HCT116 (cell line): Measurements from ENCODE around the gene TRIM50. TPM values are rescaled to one million over a fixed set of nuclear protein-coding genes. Genes with fewer than 3 reads are reported as not detected.

Source experiments
- ATAC-seq: fragments of 200-7000 bp; cut with Tn5 transposase; 2 replicates; pipeline ENCODE4 v1.9.1; 2020; ENCODE audit warnings: mild to moderate bottlenecking, moderate library complexity
- BruUV-seq: library from RNA; stranded (reverse); fragments of 400-500 nt; replicated peaks from 2 replicates; lab custom pipeline; 2021; lab: Mats Ljungman, UMichigan
- CTCF ChIA-PET: fragments of 300-600 bp; sonication (Branson Sonifier 250); formaldehyde crosslinking; loops from one replicate; lab custom pipeline; 2021; ENCODE audit warnings: antibody characterized with exemption; lab: Charles Lee
- POLR2A ChIA-PET: fragments of 300-600, 350-600 bp; sonication (Branson Sonifier 250); formaldehyde crosslinking; loops from one replicate; lab custom pipeline; 2021; ENCODE audit warnings: antibody characterized with exemption; lab: Charles Lee
- RAD21 ChIA-PET, 2 experiments: fragments of 300-600 bp; sonication (Branson Sonifier 250); formaldehyde crosslinking; loops; one replicate each; lab custom pipeline; 2023; ENCODE audit warnings: low total read pairs in 2 of 2; ENCODE audit not compliant: uncharacterized antibody in 2 of 2, unreplicated experiment in 2 of 2, low non-redundant PET in 1 of 2; lab: Charles Lee
- DNase-seq: peaks from one replicate; pipeline ENCODE4 v3.0.0-alpha.2; 2010; ENCODE audit warnings: low read depth, low spot score
- H2AFZ ChIP-seq: fragments of 200-600 bp; shearing (Covaris generic), sonication (generic); 2 replicates; pipeline ENCODE4 v1.6.1; 2017; ENCODE audit warnings: low read depth, mixed run types, mixed read lengths, antibody characterized with exemption, low read length; ENCODE audit not compliant: poor library complexity, severe bottlenecking
- H3K27ac ChIP-seq: 2 replicates; pipeline ENCODE4 v1.5.1; 2012; ENCODE audit warnings: low read depth, low read length
- H3K27me3 ChIP-seq: fragments of 200-600 bp; sonication (generic); 2 replicates; pipeline ENCODE4 v1.6.1; 2016; ENCODE audit warnings: mixed run types, low read length, mixed read lengths; ENCODE audit not compliant: insufficient read depth
- H3K36me3 ChIP-seq, 2 experiments: fragments of 200-500 bp in 1 of 2; fragments of 200-600 bp in 1 of 2; sonication (Bioruptor generic) in 1 of 2; sonication (generic) in 1 of 2; 2 replicates each; pipeline versions ENCODE4 v1.5.1 to v1.6.1; 2014 to 2016; ENCODE audit warnings: low read length in 2 of 2, inconsistent platforms in 1 of 2, mixed read lengths in 1 of 2, mixed run types in 1 of 2; ENCODE audit not compliant: insufficient read depth in 2 of 2, control insufficient read depth in 1 of 2
- H3K4me1 ChIP-seq, 2 experiments: fragments of 200-600 bp in 1 of 2; sonication (generic) in 1 of 2; 2 replicates each; pipeline versions ENCODE4 v1.5.1 to v1.6.1; 2012 to 2017; ENCODE audit warnings: low read length in 2 of 2, inconsistent platforms in 1 of 2, mild to moderate bottlenecking in 1 of 2, mixed read lengths in 1 of 2, mixed run types in 1 of 2, moderate library complexity in 1 of 2; ENCODE audit not compliant: insufficient read depth in 2 of 2, control insufficient read depth in 1 of 2
- H3K4me2 ChIP-seq: fragments of 200-600 bp; sonication (generic); 2 replicates; pipeline ENCODE4 v1.6.1; 2017; ENCODE audit warnings: mixed run types, low read length, mixed read lengths
- H3K4me3 ChIP-seq, 2 experiments: fragments of 200-600 bp in 1 of 2; sonication (generic) in 1 of 2; replicated peaks in 1 of 2; 2 replicates each; pipeline ENCODE4 v1.5.1; 2011 to 2016; ENCODE audit warnings: low read length in 2 of 2, control low read depth in 1 of 2, low read depth in 1 of 2, mild to moderate bottlenecking in 1 of 2, mixed read lengths in 1 of 2, mixed run types in 1 of 2
- H3K79me2 ChIP-seq: fragments of 200-600 bp; sonication (generic); 2 replicates; pipeline ENCODE4 v1.6.1; 2017; ENCODE audit warnings: mild to moderate bottlenecking, mixed run types, low read length, moderate library complexity, mixed read lengths; ENCODE audit not compliant: insufficient read depth
- H3K9ac ChIP-seq: fragments of 200-600 bp; sonication (generic); 2 replicates; pipeline ENCODE4 v1.6.1; 2016; ENCODE audit warnings: low read length, mixed read lengths
- H3K9me2 ChIP-seq: fragments of 200-600 bp; sonication (generic), shearing (Covaris generic); 2 replicates; pipeline ENCODE4 v1.6.1; 2017; ENCODE audit warnings: mixed run types, mild to moderate bottlenecking, moderate library complexity; ENCODE audit not compliant: insufficient read depth
- H3K9me3 ChIP-seq, 2 experiments: fragments of 200-500 bp in 1 of 2; fragments of 200-600 bp in 1 of 2; sonication (Bioruptor generic) in 1 of 2; sonication (generic) in 1 of 2; 2 replicates each; pipeline ENCODE4 v1.6.1; 2014 to 2017; ENCODE audit warnings: low read length in 2 of 2, mixed read lengths in 2 of 2, inconsistent platforms in 1 of 2, low read depth in 1 of 2, mild to moderate bottlenecking in 1 of 2, mixed run types in 1 of 2, moderate library complexity in 1 of 2; ENCODE audit not compliant: control insufficient read depth in 1 of 2, insufficient read depth in 1 of 2
- H4K20me1 ChIP-seq: fragments of 200-600 bp; sonication (generic), shearing (Covaris generic); 2 replicates; pipeline ENCODE4 v1.6.1; 2017; ENCODE audit warnings: mixed run types, mild to moderate bottlenecking, moderate library complexity; ENCODE audit not compliant: insufficient read depth
- CBX3 ChIP-seq: IDR thresholded peaks from 2 replicates; pipeline ENCODE4 v1.6.1; 2012; ENCODE audit warnings: low read depth
- CEBPB ChIP-seq: IDR thresholded peaks from 2 replicates; pipeline ENCODE4 v1.6.1; 2012; ENCODE audit warnings: low read depth
- EGR1 ChIP-seq: IDR thresholded peaks from 2 replicates; pipeline ENCODE4 v1.6.1; 2012; ENCODE audit warnings: low read depth
- ELF1 ChIP-seq: IDR thresholded peaks from 2 replicates; pipeline ENCODE4 v1.6.1; 2012; ENCODE audit warnings: low read depth, borderline replicate concordance
- EZH2phosphoT487 ChIP-seq: fragments of 200-600 bp; IDR thresholded peaks from 2 replicates; pipeline ENCODE4 v1.6.1; 2018; ENCODE audit warnings: antibody characterized with exemption, borderline replicate concordance
- FOSL1 ChIP-seq: IDR thresholded peaks from 2 replicates; pipeline ENCODE4 v1.6.1; 2012; ENCODE audit warnings: low read depth
- JUND ChIP-seq: IDR thresholded peaks from 2 replicates; pipeline ENCODE4 v1.6.1; 2012
- POLR2A ChIP-seq: IDR thresholded peaks from 2 replicates; pipeline ENCODE4 v1.7.0; 2011; ENCODE audit warnings: borderline replicate concordance; ENCODE audit not compliant: insufficient read depth, insufficient read length; ENCODE audit errors: extremely low read depth
- RAD21 ChIP-seq: IDR thresholded peaks from 2 replicates; pipeline ENCODE4 v1.6.1; 2012; ENCODE audit warnings: low read depth, mild to moderate bottlenecking
- SIN3A ChIP-seq: IDR thresholded peaks from 2 replicates; pipeline ENCODE4 v1.6.1; 2012; ENCODE audit warnings: low read depth
- SP1 ChIP-seq: IDR thresholded peaks from 2 replicates; pipeline ENCODE4 v1.6.1; 2012; ENCODE audit warnings: low read depth
- SRF ChIP-seq: IDR thresholded peaks from 2 replicates; pipeline ENCODE4 v1.6.1; 2012; ENCODE audit warnings: low read depth
- TCF7L2 ChIP-seq: IDR thresholded peaks from 2 replicates; pipeline ENCODE4 v1.7.0; 2011; ENCODE audit warnings: borderline replicate concordance, inconsistent platforms; ENCODE audit not compliant: insufficient read depth, insufficient read length; ENCODE audit errors: extremely low read depth
- YY1 ChIP-seq: IDR thresholded peaks from 2 replicates; pipeline ENCODE4 v1.6.1; 2011; ENCODE audit warnings: low read length, low read depth, moderate library complexity, mild to moderate bottlenecking; ENCODE audit not compliant: insufficient replicate concordance; ENCODE audit errors: extremely low read depth
- ZBTB33 ChIP-seq: IDR thresholded peaks from 2 replicates; pipeline ENCODE4 v1.6.1; 2011; ENCODE audit warnings: mild to moderate bottlenecking, low read length, moderate library complexity; ENCODE audit not compliant: insufficient replicate concordance; ENCODE audit errors: extremely low read depth
- ZFX ChIP-seq: fragments of 450-650 bp; IDR thresholded peaks from 2 replicates; pipeline ENCODE4 v1.6.1; 2017
- ZNF274 ChIP-seq: fragments of 200-500 bp; sonication (Bioruptor generic); IDR thresholded peaks from 2 replicates; pipeline ENCODE4 v1.6.1; 2014; ENCODE audit warnings: mild to moderate bottlenecking, low read depth, low read length, inconsistent platforms
- intact Hi-C: fragments of 100-400 bp; cut with micrococcal nuclease; formaldehyde crosslinking; loops from 2 replicates; pipeline ENCODE4 v1.10.0; 2022
- total RNA-seq: library from RNA; stranded (reverse); gene quantifications from one replicate; pipeline ENCODE4 v1.2.1, GENCODE V29; 2021; ENCODE audit not compliant: unreplicated experiment
- TF ChIP-seq, protein P1 (sequence below): IDR thresholded peaks from 2 replicates; pipeline ENCODE4 v1.6.1; 2012; ENCODE audit warnings: low read depth
- TF ChIP-seq, protein P2 (sequence below): IDR thresholded peaks from 2 replicates; pipeline ENCODE4 v1.6.1; 2012
- TF ChIP-seq, protein P3 (sequence below): IDR thresholded peaks from 2 replicates; pipeline ENCODE4 v1.6.1; 2012

TRIM50 gene
- total RNA-seq, 1 experiment from 2014 or later, result not detected

GRCh38 chr7:73364006-73364728 lies 36.3 kb upstream of the TRIM50 start:
- intact Hi-C loops, result no loop called here

More at GRCh38 chr7:73364006-73364728, 36.3 kb upstream of the TRIM50 start:
- H3K79me2 ChIP-seq, result no peaks in the 10 kb centered on the region
- no peaks in the 10 kb centered on the region for H3K4me1 ChIP-seq
- H3K27me3 ChIP-seq, result no peaks in the 10 kb centered on the region
- no peak overlapping the region for H2AFZ ChIP-seq
- DNase-seq (no peak), ATAC-seq (no peak)
- BruUV-seq, result no TSS peak
- RAD21 ChIA-PET, result no interaction called here
- H3K9me2 ChIP-seq, result no peaks in the 10 kb centered on the region
- TF ChIP-seq TCF7L2 (no peak), SIN3A (no peak), SRF (no peak), ZFX (no peak), JUND (no peak), ELF1 (no peak), SP1 (no peak), ZBTB33 (no peak), YY1 (no peak), CBX3 (no peak), CEBPB (no peak), ZNF274 (no peak), POLR2A (no peak), FOSL1 (no peak), EZH2phosphoT487 (no peak), EGR1 (no peak), RAD21 (no peak)
- TF ChIP-seq, protein P1, sequence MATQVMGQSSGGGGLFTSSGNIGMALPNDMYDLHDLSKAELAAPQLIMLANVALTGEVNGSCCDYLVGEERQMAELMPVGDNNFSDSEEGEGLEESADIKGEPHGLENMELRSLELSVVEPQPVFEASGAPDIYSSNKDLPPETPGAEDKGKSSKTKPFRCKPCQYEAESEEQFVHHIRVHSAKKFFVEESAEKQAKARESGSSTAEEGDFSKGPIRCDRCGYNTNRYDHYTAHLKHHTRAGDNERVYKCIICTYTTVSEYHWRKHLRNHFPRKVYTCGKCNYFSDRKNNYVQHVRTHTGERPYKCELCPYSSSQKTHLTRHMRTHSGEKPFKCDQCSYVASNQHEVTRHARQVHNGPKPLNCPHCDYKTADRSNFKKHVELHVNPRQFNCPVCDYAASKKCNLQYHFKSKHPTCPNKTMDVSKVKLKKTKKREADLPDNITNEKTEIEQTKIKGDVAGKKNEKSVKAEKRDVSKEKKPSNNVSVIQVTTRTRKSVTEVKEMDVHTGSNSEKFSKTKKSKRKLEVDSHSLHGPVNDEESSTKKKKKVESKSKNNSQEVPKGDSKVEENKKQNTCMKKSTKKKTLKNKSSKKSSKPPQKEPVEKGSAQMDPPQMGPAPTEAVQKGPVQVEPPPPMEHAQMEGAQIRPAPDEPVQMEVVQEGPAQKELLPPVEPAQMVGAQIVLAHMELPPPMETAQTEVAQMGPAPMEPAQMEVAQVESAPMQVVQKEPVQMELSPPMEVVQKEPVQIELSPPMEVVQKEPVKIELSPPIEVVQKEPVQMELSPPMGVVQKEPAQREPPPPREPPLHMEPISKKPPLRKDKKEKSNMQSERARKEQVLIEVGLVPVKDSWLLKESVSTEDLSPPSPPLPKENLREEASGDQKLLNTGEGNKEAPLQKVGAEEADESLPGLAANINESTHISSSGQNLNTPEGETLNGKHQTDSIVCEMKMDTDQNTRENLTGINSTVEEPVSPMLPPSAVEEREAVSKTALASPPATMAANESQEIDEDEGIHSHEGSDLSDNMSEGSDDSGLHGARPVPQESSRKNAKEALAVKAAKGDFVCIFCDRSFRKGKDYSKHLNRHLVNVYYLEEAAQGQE, result no peak
- TF ChIP-seq, protein P2, sequence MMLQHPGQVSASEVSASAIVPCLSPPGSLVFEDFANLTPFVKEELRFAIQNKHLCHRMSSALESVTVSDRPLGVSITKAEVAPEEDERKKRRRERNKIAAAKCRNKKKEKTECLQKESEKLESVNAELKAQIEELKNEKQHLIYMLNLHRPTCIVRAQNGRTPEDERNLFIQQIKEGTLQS, result no peak
- TF ChIP-seq, protein P3, sequence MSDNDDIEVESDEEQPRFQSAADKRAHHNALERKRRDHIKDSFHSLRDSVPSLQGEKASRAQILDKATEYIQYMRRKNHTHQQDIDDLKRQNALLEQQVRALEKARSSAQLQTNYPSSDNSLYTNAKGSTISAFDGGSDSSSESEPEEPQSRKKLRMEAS, result no peak
- no peaks in the 10 kb centered on the region for H3K36me3 ChIP-seq
- no peak overlapping the region for H3K4me3 ChIP-seq
- no peak overlapping the region for H3K27ac ChIP-seq
- H3K4me2 ChIP-seq, result no peak overlapping the region
- H3K9me3 ChIP-seq, result no peaks in the 10 kb centered on the region
- POLR2A ChIA-PET, result no interaction called here
- no peak overlapping the region for H3K9ac ChIP-seq
- CTCF ChIA-PET, result no interaction called here
- no peaks in the 10 kb centered on the region for H4K20me1 ChIP-seq
